GM19035 (cell line): ENCODE data around the gene WIZ.

Source experiments
- ATAC-seq: cut with Tn5 transposase; IDR thresholded peaks from one replicate; pipeline ENCODE4 v1.9.1; 2021; ENCODE audit not compliant: unreplicated experiment

Gene WIZ

GRCh38 chr19:15466851-15467733, 17.3 kb upstream of the WIZ start:
- ATAC-seq: peak; percentile 56

- peak; percentile 41 for ATAC-seq
Measured at GRCh38 chr19:15464394-15465385, 14.9 kb upstream of the WIZ start, which contains the start of gene RASAL3. RASAL3 (minus strand) TSS chr19:15464544; CDS start chr19:15464358, 186 bp downstream.

- ATAC-seq: peak; percentile 52
Measured at GRCh38 chr19:15463861-15464371, 14.2 kb upstream of the WIZ start.

GRCh38 chr19:15461694-15462093, 11.9 kb upstream of the WIZ start:
- ATAC-seq: no peak

- no peak for ATAC-seq
Measured at GRCh38 chr19:15457701-15458484, 8.1 kb upstream of the WIZ start.

GRCh38 chr19:15456871-15457700, 7.3 kb upstream of the WIZ start:
- ATAC-seq: no peak

GRCh38 chr19:15456441-15456840, 6.7 kb upstream of the WIZ start:
- ATAC-seq: no peak

GRCh38 chr19:15455996-15456395, 6.2 kb upstream of the WIZ start:
- no peak for ATAC-seq

GRCh38 chr19:15453906-15454860, 4.4 kb upstream of the WIZ start:
- no peak for ATAC-seq

- ATAC-seq: no peak
Measured at GRCh38 chr19:15453091-15453578, 3.4 kb upstream of the WIZ start.

GRCh38 chr19:15452111-15453047, 2.6 kb upstream of the WIZ start:
- no peak for ATAC-seq

GRCh38 chr19:15450528-15450890, 753 bp upstream of the WIZ start:
- no peak for ATAC-seq

- no peak for ATAC-seq
Measured at GRCh38 chr19:15448778-15449619, 757 bp downstream of the WIZ start.

- no peak for ATAC-seq
Measured at GRCh38 chr19:15448044-15448777, 1.5 kb downstream of the WIZ start.

GRCh38 chr19:15447057-15447456, 2.7 kb downstream of the WIZ start:
- no peak for ATAC-seq
